HEK293T (cell line): ENCODE results near the gene CPAMD8.

Source experiments
- ARNT ChIP-seq: fragments of 450-650 bp; IDR thresholded peaks from 2 replicates; pipeline ENCODE4 v1.6.1; 2017; ENCODE audit warnings: mild to moderate bottlenecking
- BHLHE40 ChIP-seq: fragments of 450-650 bp; IDR thresholded peaks from 2 replicates; pipeline ENCODE4 v1.6.1; 2016; ENCODE audit warnings: mild to moderate bottlenecking, moderate library complexity, borderline replicate concordance
- ELF4 ChIP-seq: fragments of 450-650 bp; IDR thresholded peaks from 2 replicates; pipeline ENCODE4 v1.6.1; 2017; ENCODE audit warnings: antibody characterized with exemption
- FOXK2 ChIP-seq: fragments of 450-650 bp; IDR thresholded peaks from 2 replicates; pipeline ENCODE4 v1.6.1; 2016; ENCODE audit warnings: mild to moderate bottlenecking
- FOXM1 ChIP-seq: fragments of 450-650 bp; IDR thresholded peaks from 2 replicates; pipeline ENCODE4 v1.6.1; 2017; ENCODE audit warnings: mild to moderate bottlenecking, borderline replicate concordance
- NFRKB ChIP-seq: fragments of 450-650 bp; IDR thresholded peaks from 2 replicates; pipeline ENCODE4 v1.6.1; 2016; ENCODE audit warnings: mild to moderate bottlenecking, moderate library complexity
- PKNOX1 ChIP-seq: fragments of 450-650 bp; IDR thresholded peaks from 2 replicates; pipeline ENCODE4 v1.6.1; 2016
- SP1 ChIP-seq: fragments of 450-650 bp; IDR thresholded peaks from 2 replicates; pipeline ENCODE4 v1.6.1; 2017
- TARDBP ChIP-seq: fragments of 450-650 bp; IDR thresholded peaks from 2 replicates; pipeline ENCODE4 v1.6.1; 2016

- TF ChIP-seq FOXM1 (no peak), PKNOX1 (no peak), BHLHE40 (no peak), ELF4 (no peak), FOXK2 (no peak), TARDBP (no peak), NFRKB (no peak), SP1 (no peak), ARNT (no peak)
Measured at GRCh38 chr19:16851031-16851712, 175.4 kb downstream of the CPAMD8 start.
